Mucosa of gallbladder (tissue), 1 donor: Measurements from ENCODE around the gene SLCO2A1. TPM values are rescaled to one million over a fixed set of nuclear protein-coding genes. Genes with fewer than 3 reads are reported as not detected.

Experiments
- DNase-seq: peaks from one replicate; pipeline ENCODE4 v3.0.0-alpha.2; 2020; ENCODE audit warnings: low spot score
- total RNA-seq: library from RNA; stranded (reverse); gene quantifications from one replicate; pipeline ENCODE4 v1.2.1, GENCODE V29; 2021
- donor health status: DM: no; HTN: no; CAD: no.

SLCO2A1 gene
- total RNA-seq, 1 donor from 2014 or later = 48.1 TPM

GRCh38 chr3:133980550-133980949 lies 49.2 kb downstream of the SLCO2A1 start:
- no peak for DNase-seq

- DNase-seq = no peak
Measured at GRCh38 chr3:133980035-133980434, 49.7 kb downstream of the SLCO2A1 start.

- no peak for DNase-seq
Measured at GRCh38 chr3:133979553-133979952, 50.2 kb downstream of the SLCO2A1 start.

- DNase-seq = no peak
Measured at GRCh38 chr3:133977568-133977967, 52.2 kb downstream of the SLCO2A1 start.

GRCh38 chr3:133973249-133973980 lies 56.3 kb downstream of the SLCO2A1 start:
- no peak for DNase-seq

GRCh38 chr3:133972156-133972555 lies 57.6 kb downstream of the SLCO2A1 start:
- DNase-seq = no peak

GRCh38 chr3:133970916-133971315 lies 58.8 kb downstream of the SLCO2A1 start:
- no peak for DNase-seq

- no peak for DNase-seq
Measured at GRCh38 chr3:133970339-133970738, 59.4 kb downstream of the SLCO2A1 start.

GRCh38 chr3:133967992-133968892 lies 61.5 kb downstream of the SLCO2A1 start:
- DNase-seq = no peak

- no peak for DNase-seq
Measured at GRCh38 chr3:133966954-133967353, 62.8 kb downstream of the SLCO2A1 start.

GRCh38 chr3:133965906-133966305 lies 63.8 kb downstream of the SLCO2A1 start:
- no peak for DNase-seq

- no peak for DNase-seq
Measured at GRCh38 chr3:133965013-133965570, 64.6 kb downstream of the SLCO2A1 start.

GRCh38 chr3:133964547-133964946 lies 65.2 kb downstream of the SLCO2A1 start:
- DNase-seq = no peak

GRCh38 chr3:133963657-133964396 lies 65.9 kb downstream of the SLCO2A1 start:
- DNase-seq = no peak

- DNase-seq = no peak
Measured at GRCh38 chr3:133962849-133963248, 66.9 kb downstream of the SLCO2A1 start.

- DNase-seq = no peak
Measured at GRCh38 chr3:133958071-133958805, 71.5 kb downstream of the SLCO2A1 start.

GRCh38 chr3:133956982-133957381 lies 72.7 kb downstream of the SLCO2A1 start:
- DNase-seq = no peak

GRCh38 chr3:133956353-133956752 lies 73.4 kb downstream of the SLCO2A1 start:
- no peak for DNase-seq

- no peak for DNase-seq
Measured at GRCh38 chr3:133955892-133956291, 73.8 kb downstream of the SLCO2A1 start.

GRCh38 chr3:133954717-133955360 lies 74.9 kb downstream of the SLCO2A1 start:
- DNase-seq = no peak

GRCh38 chr3:133953297-133953696 lies 76.4 kb downstream of the SLCO2A1 start:
- DNase-seq = no peak
